NCI-H1417 (cell line): ENCODE data around the gene MUTYH.

ENCODE experiments used
- DNase-seq, 3 experiments: peaks; one replicate each; lab custom pipeline; 2025; lab: John Stamatoyannopoulos, UW

MUTYH gene

DNA sequence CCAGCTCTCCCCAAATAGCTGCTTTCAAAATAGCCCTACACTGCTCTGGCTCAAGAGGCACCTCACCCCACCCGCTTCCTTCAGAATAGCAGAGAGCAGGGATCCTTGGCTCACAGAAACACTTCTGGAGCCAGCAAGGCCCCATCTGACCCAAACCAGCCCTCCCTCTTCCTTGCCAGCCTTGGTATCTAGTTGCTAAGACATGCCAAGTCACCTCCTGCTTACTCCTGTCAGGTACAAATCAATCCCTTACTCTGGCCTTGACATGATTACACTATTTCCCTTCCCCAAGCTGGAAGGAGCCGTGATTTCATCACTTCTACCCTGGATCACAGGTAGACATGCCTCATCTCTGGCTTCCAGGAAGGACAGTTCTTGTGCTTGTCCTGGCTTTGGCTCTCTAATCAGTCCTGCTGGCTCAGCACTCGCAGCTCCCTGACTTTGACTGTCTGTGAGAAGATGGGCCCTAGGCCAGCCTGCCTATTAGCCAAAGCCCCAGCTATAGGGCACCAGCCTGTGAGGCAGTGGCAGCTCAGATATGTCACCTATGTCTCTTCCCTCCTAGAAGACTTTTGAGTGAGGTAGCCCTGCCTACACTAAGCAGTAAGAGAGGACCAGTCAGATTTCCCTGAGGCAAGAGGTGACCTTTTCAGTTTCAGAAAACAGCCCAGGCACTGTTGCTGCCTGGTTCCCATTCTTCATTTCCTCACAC lies 8.9 kb upstream of the MUTYH start:
- DNase-seq: no peak

DNA sequence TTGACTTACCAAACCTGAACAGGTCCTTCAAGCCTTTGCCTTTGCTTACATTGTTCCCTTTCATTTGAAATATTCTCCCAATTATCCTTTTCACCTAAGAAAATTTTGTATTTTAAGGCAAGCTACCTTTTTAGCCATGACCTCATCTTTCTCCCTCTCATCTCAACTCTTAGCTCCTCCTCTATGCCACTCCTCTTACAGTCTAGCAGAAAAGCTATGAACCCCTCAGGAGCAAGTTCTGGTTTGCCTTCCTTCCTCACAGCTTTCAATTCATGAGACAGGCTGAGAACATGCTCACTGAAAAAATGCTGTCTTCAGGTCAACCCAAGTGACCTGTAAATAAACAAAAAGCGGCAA lies 8.3 kb upstream of the MUTYH start:
- no peak for DNase-seq

DNA sequence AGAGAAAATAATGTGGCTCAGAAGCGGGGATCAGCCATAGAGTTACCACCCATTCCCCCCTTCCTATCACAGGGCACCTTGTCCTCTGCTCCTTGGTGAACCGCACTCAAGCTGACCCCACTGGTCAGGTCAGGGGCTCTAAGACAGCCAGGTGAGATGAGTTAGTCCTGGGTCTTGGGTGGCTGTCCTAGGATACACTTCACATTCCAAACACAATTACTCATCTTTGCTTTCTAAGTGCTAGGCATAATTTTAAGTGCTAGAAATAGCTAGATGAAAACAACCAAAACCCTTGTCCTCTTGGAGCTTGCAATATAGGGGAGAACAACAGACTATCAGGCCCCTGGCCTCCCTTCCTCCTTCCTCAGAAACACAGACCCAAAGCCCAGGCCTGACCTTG lies 7.8 kb upstream of the MUTYH start:
- no peak for DNase-seq

DNA sequence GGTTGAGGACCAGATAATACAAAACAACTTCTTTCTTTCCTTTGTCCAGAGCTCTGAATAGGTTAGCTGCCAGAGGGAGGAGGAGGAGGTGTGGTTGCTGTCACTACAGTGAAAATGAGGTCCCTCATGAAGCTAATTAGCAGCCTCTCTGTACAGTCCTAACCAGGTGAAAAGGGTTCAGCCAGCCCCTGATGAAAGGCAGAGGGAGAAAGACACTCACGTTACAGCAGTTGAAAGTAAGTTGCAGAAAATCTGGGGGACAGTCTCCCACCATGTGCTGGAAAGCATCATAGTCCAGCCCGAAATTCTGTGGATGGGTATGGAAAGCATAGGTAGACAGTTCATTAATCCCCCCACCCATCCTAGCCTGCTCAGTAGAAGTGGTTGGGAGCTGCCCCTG lies 6.2 kb upstream of the MUTYH start:
- no peak for DNase-seq

DNA sequence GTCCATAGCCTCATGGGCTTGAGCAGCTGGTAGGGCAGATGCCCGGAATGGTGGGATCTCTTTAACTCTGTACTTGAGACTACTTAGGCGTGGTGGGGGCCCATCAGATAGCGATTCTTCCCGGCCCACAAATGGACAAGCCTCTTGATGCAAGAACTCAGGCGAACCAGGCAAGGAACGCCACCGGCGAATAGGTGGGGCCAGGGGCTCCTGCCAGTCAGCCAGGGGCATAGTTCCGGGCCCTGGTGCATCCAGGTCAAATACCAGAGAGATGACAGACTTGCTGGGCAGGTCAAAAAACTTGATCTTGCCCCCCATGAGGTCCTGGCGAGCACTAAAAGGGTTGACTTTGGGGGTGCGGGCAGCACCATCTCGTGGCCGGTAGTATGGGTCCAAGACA lies 4.8 kb upstream of the MUTYH start:
- DNase-seq: no peak

DNA sequence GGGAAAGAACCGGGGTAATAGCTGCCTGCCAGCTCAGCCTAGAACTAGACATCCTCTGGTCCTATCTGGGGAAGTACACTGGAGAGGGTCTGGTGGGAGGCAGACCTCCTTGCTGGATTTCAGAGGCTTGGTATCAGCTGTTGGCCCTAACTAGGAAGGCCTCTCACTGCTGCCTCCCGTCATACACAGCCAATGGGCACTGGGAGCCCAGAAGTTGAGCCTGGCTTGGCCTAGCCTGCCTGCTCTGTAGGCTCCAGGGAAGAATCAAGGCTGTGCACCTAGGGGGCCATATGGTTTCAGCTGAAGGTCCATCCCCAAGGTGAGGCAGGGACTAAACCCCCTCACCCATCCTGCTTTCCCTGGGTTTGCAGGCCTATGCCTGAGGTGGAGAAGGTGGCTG lies 4.3 kb upstream of the MUTYH start:
- DNase-seq: no peak

DNA sequence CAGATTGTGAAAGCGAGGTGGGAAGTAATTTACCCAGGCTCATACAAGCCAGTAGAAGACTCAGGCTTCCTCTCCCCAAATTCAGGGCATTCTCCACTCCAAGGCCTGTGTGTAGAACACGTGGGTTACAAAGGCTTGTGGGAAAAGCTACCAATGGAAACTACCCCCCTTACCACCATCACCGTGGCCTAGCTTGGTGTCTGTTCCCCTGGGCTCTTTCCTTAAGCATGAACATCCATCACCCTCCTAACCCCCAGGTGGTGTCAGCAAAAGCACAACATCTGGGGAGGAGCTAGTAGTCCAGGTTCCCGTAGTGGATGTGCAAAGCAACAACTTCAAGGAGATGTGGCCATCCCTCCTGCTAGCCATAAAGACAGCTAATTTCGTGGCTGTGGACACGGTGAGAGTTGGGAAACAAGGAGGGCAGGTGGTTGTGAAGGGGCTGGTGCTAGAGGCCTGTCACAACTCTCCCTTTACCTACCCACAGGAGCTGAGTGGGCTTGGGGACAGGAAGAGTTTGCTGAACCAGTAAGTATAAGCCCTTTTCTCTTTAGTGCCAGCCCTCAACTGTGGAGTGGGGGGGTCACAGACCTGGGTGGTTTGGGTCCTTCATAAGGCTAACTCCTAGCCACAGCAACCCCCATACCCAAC lies 701 bp upstream of the MUTYH start:
- peak in 1 of 3 experiments; percentile 46 for DNase-seq

DNA sequence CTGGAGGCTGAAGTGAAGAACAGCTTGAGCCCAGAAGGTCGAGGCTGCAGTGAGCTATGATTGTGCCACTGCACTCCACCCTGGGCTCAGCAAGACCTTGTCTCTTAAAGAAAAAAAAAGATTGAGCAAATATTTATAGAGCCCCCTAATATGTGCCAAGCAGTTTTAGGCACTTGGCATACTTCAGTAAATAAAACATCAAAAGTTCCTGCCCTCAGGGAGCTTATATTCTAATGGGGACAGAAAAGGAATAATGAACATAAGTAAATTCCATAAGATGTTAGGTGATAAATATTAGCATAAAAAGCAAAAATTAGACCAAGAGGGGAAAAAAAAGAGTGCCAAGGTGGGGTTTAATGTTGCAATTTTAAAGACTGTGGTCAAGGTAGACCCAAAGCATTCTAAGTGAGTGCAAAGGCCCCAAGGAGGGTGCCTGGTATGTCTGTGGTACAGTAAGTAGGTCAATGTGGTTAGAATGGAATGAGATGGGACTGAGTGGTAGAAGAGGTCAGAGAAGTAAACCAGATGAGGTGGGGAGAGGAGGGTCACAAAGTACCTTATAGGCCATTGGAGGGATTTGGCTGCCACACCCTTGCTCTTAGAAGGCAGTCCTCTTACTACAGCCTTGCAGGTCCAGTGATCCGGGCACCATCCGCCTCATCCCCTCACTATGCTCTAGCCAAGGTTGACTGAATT lies 2.5 kb downstream of the MUTYH start:
- no peak for DNase-seq

DNA sequence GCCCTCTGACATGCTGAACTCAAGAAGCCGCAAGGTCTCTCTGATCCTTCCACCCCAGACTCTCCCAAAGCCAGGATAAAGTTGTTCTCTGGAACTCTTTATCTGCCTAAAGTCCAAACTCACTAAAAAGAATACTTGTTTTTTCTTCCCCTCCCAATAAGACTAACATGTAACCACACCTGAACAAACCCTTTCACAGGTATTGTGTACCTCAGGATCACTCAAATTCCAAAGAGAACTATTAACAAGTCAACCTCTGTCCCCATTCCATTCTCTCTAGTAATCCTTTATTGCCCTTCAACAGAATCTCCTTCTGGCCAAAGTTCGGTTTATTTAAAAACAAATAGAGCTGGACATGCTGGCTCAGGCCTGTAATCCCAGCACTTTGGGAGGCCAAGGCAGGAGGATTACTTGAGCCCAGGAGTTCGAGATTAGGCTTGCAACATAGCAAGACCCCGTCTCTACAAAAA lies 4.3 kb downstream of the MUTYH start:
- DNase-seq: no peak

DNA sequence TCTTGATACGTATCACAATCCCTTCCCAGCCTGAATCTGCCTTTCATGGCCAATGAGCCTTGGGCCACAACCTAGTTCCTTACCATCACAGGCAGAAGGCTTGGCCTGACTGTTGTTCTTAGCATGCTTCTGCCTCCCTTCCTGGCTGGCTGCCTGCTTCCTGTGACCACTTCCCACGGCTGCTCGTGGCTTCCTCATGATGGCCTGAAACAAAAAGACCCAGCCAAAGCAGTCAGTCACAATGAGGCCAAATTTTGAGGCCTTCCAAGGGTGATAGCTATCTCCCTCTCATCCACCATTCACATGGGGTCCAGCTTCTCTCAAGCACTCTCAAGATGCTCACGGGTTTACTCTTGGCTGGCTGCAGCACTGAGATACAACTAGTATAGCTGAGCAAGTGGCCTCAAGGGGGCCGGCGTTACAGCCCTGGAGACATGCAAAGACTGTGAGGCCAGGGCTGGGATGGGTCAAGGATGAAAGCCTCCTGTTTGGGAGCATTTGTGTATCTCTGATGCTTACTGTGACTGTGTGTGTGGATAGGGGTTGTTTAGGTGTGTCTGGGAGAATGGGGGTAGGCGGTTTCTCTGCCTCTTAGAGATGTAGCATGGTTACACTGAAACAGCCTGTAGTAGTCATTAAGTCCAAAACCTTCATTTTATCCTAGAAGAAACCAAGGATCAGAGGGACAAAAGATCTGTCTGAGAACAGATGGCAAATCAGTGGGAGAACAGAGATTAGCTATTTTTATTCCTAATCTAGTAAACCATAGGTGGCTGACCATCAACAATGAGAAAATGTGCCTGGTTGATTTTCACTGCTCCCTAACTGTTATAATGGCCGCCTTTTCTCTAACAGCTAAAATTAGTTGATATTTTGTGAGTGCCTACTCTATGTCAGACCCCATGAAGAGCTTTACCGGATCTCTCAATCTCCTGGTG lies 5.7 kb downstream of the MUTYH start:
- no peak for DNase-seq

DNA sequence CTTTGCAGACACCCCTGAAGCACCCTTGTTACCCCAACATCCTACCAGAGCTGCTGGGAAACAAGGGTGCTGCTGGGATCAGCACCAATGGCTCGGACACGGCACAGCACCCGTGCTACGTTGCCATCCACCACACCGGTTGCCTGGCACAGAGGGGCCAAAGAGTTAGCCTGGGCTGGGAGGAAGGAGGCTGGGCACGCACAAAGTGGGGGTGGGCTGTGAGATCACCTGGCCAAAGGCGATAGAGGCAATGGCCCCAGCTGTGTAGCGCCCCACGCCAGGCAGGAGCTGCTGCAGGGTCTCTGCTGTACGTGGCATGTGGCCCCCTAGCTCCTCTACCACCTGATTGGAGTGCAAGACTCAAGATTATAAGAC lies 7.9 kb downstream of the MUTYH start:
- no peak for DNase-seq

DNA sequence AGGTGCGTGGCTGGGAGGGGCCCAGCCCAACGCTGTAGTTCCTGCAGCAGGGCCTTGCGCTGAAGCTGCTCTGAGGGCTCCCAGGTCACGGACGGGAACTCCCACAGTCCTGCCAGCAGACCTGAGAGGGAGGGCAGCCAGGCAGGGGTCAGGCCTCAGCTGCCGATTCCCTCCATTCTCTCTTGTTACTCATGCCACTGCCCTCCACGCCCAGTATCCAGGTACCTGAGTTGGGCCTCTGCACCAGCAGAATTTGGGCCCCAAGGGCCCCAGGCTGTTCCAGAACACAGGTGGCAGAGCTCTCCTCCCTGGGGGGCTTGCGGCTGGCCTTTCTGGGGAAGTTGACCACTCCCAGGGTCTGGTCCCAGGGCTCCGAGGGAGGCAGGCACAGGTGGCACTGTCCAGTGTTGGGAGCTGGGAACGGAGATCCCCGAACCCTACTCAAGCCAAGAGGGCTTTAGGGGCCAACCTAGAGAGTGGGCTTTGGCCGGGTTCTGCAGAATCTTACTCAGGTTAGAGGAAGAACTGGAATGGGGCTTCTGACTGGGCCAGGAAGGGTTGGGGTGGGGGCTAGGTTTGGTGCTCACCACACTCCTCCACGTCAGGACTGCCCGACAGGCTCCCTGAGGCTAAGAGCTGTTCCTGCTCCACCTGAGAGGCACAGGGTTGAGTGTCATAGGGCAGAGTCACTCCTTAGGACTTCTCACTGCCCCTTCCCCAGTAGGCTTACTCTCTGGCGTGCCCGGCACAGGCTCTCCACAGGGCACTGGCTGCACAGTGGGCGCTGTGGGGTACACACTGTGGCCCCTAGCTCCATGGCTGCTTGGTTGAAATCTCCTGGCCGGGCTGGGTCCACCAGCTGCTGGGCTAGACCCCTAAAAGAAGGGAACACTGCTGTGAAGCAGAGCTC lies 8.5 kb downstream of the MUTYH start:
- no peak for DNase-seq

DNA sequence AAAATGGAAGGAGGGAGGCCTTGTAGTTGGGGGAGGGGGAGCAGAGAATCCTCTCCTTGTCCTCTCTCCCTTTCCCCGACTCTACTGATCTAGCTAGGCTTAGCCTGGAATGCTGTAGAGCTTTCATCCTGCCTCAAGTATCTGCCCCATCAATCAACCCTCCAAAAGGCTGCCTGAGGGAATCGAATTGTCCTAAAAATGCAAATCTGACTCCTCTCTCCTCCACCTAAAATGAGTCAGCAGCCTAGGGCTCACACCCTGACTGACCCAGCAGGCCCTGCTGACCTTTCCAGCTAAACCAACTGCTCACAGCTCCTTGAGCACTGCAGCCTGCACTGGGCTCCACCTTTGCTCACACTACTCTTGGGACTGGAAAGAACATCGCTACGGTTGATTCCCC lies 10.8 kb downstream of the MUTYH start:
- no peak for DNase-seq

DNA sequence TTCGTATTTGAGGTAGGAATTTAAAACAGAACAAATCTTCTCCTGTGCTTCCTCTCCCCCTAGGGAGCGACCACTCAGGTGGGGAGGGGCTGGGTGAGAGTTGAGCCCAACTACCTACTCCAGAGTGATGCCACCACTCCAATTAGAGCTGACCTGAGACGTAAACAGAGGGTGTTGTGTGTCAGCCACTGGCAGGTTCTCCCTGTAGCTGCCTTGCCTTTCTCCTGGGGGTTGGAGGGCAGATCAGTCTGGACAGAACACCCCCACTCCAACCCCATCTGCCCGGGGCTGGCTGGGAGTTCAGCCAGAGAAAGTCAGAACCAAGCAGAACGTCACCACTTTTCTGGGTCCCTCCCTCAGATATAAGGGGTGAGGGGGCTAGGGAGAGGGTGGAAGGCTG lies 11.6 kb downstream of the MUTYH start:
- DNase-seq: no peak

DNA sequence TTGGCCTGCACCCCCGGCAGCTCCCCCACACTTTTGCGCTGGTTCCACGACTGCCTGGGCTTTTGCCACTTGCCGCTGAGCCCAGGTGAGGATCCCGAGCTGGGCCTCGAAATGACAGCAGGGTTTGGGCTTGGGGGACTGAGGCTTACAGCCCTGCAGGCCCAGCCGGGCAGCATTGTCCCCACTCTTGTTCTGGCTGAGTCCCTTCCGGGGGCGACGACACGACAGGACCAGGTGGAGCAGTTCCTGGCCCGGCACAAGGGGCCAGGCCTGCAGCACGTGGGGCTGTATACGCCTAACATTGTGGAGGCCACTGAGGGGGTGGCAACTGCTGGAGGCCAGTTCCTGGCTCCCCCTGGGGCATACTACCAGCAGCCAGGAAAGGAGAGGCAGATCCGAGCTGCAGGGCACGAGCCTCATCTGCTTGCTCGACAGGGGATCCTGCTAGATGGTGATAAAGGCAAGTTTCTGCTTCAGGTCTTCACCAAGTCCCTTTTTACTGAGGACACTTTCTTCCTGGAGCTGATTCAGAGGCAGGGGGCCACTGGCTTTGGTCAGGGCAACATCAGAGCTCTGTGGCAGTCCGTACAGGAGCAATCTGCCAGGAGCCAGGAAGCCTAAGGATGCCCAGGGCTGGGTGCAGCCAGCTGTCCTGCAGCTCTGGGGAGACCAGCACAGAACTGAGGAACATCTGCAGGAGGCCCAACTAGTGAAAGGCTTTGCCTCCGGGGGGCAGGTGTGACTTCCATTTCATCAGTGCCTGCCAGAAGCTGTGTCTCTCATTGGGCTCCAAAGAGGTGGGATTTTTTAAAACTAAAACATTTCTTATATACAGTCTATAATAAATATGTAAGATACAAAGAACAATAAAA lies 12.4 kb downstream of the MUTYH start:
- DNase-seq: no peak

DNA sequence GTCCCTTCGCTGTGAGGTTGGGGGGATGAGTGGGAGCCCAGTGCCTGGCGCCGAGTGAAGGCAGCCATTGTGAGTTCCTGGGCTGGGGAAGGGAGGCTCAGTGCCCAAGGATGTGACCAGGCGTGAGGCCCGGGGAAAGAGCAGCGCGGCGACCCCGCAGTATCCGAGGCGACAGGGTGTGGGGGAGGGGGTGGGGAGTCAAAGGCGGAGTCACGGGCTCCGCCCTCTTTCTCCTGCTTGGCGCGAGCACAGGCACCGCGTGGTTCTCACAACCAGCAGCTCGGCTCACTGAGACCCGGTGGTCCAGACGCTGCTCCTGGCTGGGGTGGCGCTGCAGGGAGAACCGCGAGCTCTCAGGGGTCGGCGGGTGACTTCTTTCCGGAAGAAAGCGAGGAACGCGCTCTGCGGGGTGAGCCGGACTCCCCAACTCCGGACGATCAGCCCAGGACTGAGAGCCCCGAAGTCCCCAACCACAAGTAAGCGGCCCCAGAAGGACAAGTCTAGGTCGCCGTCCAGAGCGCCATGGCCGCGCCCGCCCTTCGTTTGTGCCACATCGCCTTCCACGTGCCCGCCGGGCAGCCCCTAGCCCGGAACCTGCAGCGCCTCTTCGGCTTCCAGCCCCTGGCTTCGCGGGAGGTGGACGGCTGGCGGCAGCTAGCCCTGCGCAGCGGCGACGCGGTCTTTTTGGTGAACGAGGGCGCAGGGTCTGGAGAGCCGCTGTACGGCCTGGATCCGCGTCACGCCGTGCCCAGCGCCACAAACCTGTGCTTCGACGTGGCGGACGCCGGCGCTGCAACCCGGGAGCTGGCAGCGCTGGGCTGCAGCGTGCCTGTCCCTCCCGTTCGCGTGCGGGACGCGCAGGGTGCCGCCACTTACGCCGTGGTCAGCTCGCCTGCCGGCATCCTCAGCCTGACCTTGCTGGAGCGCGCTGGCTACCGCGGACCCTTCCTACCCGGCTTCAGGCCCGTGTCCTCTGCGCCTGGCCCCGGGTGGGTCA lies 13.3 kb downstream of the MUTYH start, which contains the start of gene HPDL:
Gene HPDL, plus strand, starts transcription at position 269 of the 997 bp plus-strand sequence. Its CDS starts 254 bp downstream, at position 523.
- peak in 1 of 3 experiments; percentile 53 for DNase-seq

DNA sequence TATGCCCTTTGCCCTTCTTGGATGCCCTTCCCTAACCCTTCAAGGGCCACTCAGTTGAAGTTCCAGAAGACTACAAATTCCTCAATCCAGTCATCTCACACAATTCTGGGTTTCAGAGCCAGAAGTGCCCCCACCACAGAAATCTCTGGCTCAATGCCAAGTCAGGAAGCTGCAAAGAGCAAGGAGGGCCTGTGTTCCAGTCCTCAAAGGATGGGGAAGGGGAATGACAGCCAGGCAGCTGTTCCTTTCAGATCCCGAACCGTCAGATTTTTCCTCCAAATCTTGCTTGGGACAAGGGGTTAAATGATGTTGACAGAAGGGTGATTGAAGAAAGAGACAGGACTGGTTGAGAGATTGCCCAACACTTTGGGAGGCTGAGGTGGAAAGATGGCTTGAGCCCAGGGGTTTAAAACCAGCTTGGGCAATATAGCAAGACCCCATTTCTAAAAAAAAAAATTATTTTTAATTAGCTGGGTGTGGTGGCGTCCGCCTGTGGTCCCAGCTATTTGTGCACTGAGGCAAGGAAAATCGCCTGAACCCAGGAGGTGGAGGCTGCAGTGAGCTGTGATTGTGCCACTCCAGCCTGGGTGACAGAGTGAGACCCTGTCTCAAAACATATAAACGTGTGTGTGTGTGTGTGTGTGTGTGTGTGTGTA lies 14.3 kb downstream of the MUTYH start:
- peak in 1 of 3 experiments; percentile 10 for DNase-seq

DNA sequence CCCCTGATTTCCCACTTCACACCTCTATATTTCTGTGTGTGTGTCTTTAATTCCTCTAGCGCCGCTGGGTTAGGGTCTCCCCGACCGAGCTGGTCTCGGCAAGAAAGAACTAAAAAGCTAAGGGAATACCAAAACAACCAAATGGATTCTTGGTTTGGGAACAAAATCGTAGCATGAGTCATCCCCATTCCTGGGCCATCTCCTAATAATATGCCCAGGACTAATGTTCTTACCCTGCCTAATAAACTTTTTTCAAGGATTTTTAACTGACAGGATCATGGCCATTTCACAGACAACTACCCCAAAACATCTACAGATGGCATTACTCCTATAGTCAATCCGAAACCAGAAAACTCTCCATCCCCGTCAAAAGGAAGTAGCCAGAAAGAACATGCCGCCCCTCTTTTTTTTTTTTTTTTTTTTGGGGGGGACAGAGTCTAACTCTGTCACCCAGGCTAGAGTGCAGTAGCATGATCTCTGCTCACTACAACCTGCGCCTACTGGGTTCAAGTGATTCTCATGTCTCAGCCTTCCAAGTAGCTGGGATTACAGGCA lies 17.7 kb downstream of the MUTYH start:
- no peak for DNase-seq
